HG02973 (cell line): ENCODE results near the gene TOX2.

Experiments
- ATAC-seq: cut with Tn5 transposase; IDR thresholded peaks from one replicate; pipeline ENCODE4 v1.9.1; 2021; ENCODE audit warnings: moderate library complexity; ENCODE audit not compliant: unreplicated experiment

Gene TOX2

GRCh38 chr20:44016525-44016924, 101.9 kb downstream of the TOX2 start:
- no peak for ATAC-seq

- ATAC-seq = no peak
Observed at GRCh38 chr20:44017211-44017610, 102.6 kb downstream of the TOX2 start.

- no peak for ATAC-seq
Observed at GRCh38 chr20:44017905-44018258, 103.2 kb downstream of the TOX2 start.

- no peak for ATAC-seq
Observed at GRCh38 chr20:44018259-44018941, 103.7 kb downstream of the TOX2 start.

- no peak for ATAC-seq
Observed at GRCh38 chr20:44018942-44019637, 104.4 kb downstream of the TOX2 start.

- ATAC-seq = no peak
Observed at GRCh38 chr20:44019638-44020335, 105.1 kb downstream of the TOX2 start.

- no peak for ATAC-seq
Observed at GRCh38 chr20:44020406-44021148, 105.9 kb downstream of the TOX2 start.

- no peak for ATAC-seq
Observed at GRCh38 chr20:44021186-44021585, 106.5 kb downstream of the TOX2 start.

GRCh38 chr20:44021900-44022299, 107.2 kb downstream of the TOX2 start:
- no peak for ATAC-seq

GRCh38 chr20:44022464-44022863, 107.8 kb downstream of the TOX2 start:
- ATAC-seq = no peak

- ATAC-seq = no peak
Observed at GRCh38 chr20:44023515-44024371, 109.1 kb downstream of the TOX2 start.

GRCh38 chr20:44024820-44025580, 110.3 kb downstream of the TOX2 start:
- ATAC-seq = no peak

GRCh38 chr20:44025756-44026155, 111.1 kb downstream of the TOX2 start:
- no peak for ATAC-seq

GRCh38 chr20:44026647-44027342, 112.1 kb downstream of the TOX2 start:
- no peak for ATAC-seq

GRCh38 chr20:44027343-44028002, 112.8 kb downstream of the TOX2 start:
- ATAC-seq = no peak

GRCh38 chr20:44028003-44028730, 113.5 kb downstream of the TOX2 start:
- ATAC-seq = no peak

GRCh38 chr20:44028868-44029847, 114.5 kb downstream of the TOX2 start:
- ATAC-seq = no peak
